ENCODE data around the gene ALKBH6. TPM values are rescaled to one million over a fixed set of nuclear protein-coding genes. Genes with fewer than 3 reads are reported as not detected.

Gene ALKBH6
- total RNA-seq, 1 experiment from 2014 or later, result 13.9 TPM

- DNase-seq (ENCODE audit: low read depth), result no peak
Observed at GRCh38 chr19:36030264-36031148, 16.5 kb upstream of the ALKBH6 start.

GRCh38 chr19:36028313-36029041, 14.5 kb upstream of the ALKBH6 start:
- no peak for DNase-seq (ENCODE audit: low read depth)

GRCh38 chr19:36027696-36028095, 13.7 kb upstream of the ALKBH6 start:
- DNase-seq (ENCODE audit: low read depth), result no peak

GRCh38 chr19:36026091-36026876, 12.3 kb upstream of the ALKBH6 start:
- no peak for DNase-seq (ENCODE audit: low read depth)

- DNase-seq (ENCODE audit: low read depth), result no peak
Observed at GRCh38 chr19:36025541-36025940, 11.5 kb upstream of the ALKBH6 start.

GRCh38 chr19:36023432-36023831, 9.4 kb upstream of the ALKBH6 start:
- DNase-seq (ENCODE audit: low read depth), result no peak

GRCh38 chr19:36019061-36019670, 5.2 kb upstream of the ALKBH6 start:
- DNase-seq (ENCODE audit: low read depth), result no peak

GRCh38 chr19:36013280-36014011, 567 bp downstream of the ALKBH6 start:
- DNase-seq (ENCODE audit: low read depth), result no peak

GRCh38 chr19:36010402-36010801, 3.6 kb downstream of the ALKBH6 start:
- no peak for DNase-seq (ENCODE audit: low read depth)

- DNase-seq (ENCODE audit: low read depth), result no peak
Observed at GRCh38 chr19:36009633-36010379, 4.2 kb downstream of the ALKBH6 start.

GRCh38 chr19:36009220-36009619, 4.8 kb downstream of the ALKBH6 start:
- no peak for DNase-seq (ENCODE audit: low read depth)

- DNase-seq (ENCODE audit: low read depth), result no peak
Observed at GRCh38 chr19:36008336-36008978, 5.6 kb downstream of the ALKBH6 start, which contains the start of gene SYNE4. Gene SYNE4, minus strand, starts transcription at chr19:36008813. Its CDS starts 132 bp downstream, at chr19:36008681.

GRCh38 chr19:36006955-36007354, 7.1 kb downstream of the ALKBH6 start:
- no peak for DNase-seq (ENCODE audit: low read depth)

- DNase-seq (ENCODE audit: low read depth), result no peak
Observed at GRCh38 chr19:36003284-36003683, 10.7 kb downstream of the ALKBH6 start.

GRCh38 chr19:36001605-36002004, 12.4 kb downstream of the ALKBH6 start:
- no peak for DNase-seq (ENCODE audit: low read depth)

- DNase-seq (ENCODE audit: low read depth), result no peak
Observed at GRCh38 chr19:35996777-35997176, 17.2 kb downstream of the ALKBH6 start.

- DNase-seq (ENCODE audit: low read depth), result peak; percentile 86
Observed at GRCh38 chr19:35995048-35995993, 18.7 kb downstream of the ALKBH6 start, which contains the start of gene SDHAF1. Gene SDHAF1, plus strand, starts transcription at chr19:35995188. Its CDS starts 87 bp downstream, at chr19:35995275.

Measured in HT1080 (cell line).